Activated CD8-positive, alpha-beta T cell treated with anti-CD3 and anti-CD28 coated beads for 36 hours (primary cell): ENCODE measurements around the gene UTP11. TPM values are rescaled to one million over a fixed set of nuclear protein-coding genes. Genes with fewer than 3 reads are reported as not detected.
A peak's percentile ranks its signal among the peaks of the same experiment; 100 is the strongest.
"Not testable (repeated sequence)": the region's sequence is repeated elsewhere in the genome, so short reads cannot be mapped to it uniquely, and the experiment has no call there.

ENCODE experiments used
- ATAC-seq: fragments of 200-7000 bp; cut with Tn5 transposase; one replicate; pipeline ENCODE4 v1.10.0; 2021; ENCODE audit warnings: mild to moderate bottlenecking, moderate library complexity
- CTCF ChIA-PET: fragments of 350-600 bp; sonication (Branson Sonifier 250); formaldehyde crosslinking; loops from one replicate; lab custom pipeline; 2021; ENCODE audit warnings: antibody characterized with exemption; lab: Charles Lee
- POLR2A ChIA-PET: fragments of 350-600 bp; sonication (Branson Sonifier 250); formaldehyde crosslinking; loops from one replicate; lab custom pipeline; 2021; ENCODE audit warnings: antibody characterized with exemption; lab: Charles Lee
- DNase-seq: peaks from one replicate; pipeline ENCODE4 v3.0.0-alpha.2; 2020
- H3K27ac Mint-ChIP-seq: one replicate; pipeline ENCODE4 v1.8.0; 2021; ENCODE audit warnings: mild to moderate bottlenecking, mixed read lengths
- H3K27me3 Mint-ChIP-seq: one replicate; pipeline ENCODE4 v1.8.0; 2021; ENCODE audit warnings: mixed read lengths
- H3K36me3 Mint-ChIP-seq: one replicate; pipeline ENCODE4 v1.8.0; 2021; ENCODE audit warnings: low read depth, mixed read lengths
- H3K4me1 Mint-ChIP-seq: one replicate; pipeline ENCODE4 v1.8.0; 2021; ENCODE audit warnings: low read depth, mixed read lengths
- H3K4me3 Mint-ChIP-seq: one replicate; pipeline ENCODE4 v1.8.0; 2021; ENCODE audit warnings: mild to moderate bottlenecking, moderate library complexity, mixed read lengths
- H3K9me3 Mint-ChIP-seq: one replicate; pipeline ENCODE4 v1.8.0; 2021; ENCODE audit warnings: mixed read lengths
- CTCF ChIP-seq: fragments of 200-600 bp; IDR thresholded peaks from one replicate; pipeline ENCODE4 v1.8.0; 2022; ENCODE audit warnings: antibody characterized with exemption, mild to moderate bottlenecking
- intact Hi-C: fragments of 100-400 bp; cut with micrococcal nuclease; formaldehyde crosslinking; loops from one replicate; pipeline ENCODE4 v1.10.0; 2022
- total RNA-seq, 2 experiments: library from RNA; stranded (reverse); gene quantifications; one replicate each; pipeline ENCODE4 v1.2.3, GENCODE V29; 2021

The UTP11 gene
- total RNA-seq, result 10 to 100 TPM; 58.1 to 60.6 TPM

GRCh38 chr1:38012363-38013226, at the start of gene UTP11:
TSS of gene UTP11 (plus strand) at chr1:38012734. CDS start at chr1:38012803, 69 bp downstream.
- peak; percentile 94 for DNase-seq
- Mint-ChIP-seq H3K27ac (peak within 1 kb of the TSS; percentile 94), H3K9me3 (no peaks in the 10 kb centered on the region), H3K4me1 (peaks cover 63% of the 10 kb centered on the region), H3K4me3 (peak within 1 kb of the TSS; percentile 87), H3K36me3 (peaks cover 32% of the 10 kb centered on the region), H3K27me3 (no peaks in the 10 kb centered on the region)
- intact Hi-C loops, result loop anchor here (5.0 kb wide), 1 partner anchor 540 kb away; the partner anchor contains the start of gene ZC3H12A
- ChIA-PET CTCF (interaction anchor here (1.1 to 10.4 kb wide), 6 partner anchors 10 to 153 kb away, joined by 3 to 99 read pairs (median 14); partner anchors contain the start of genes MTF1 and SF3A3), POLR2A (interaction anchor here (0.7 to 7.6 kb wide), 8 partner anchors 9 to 538 kb away, joined by 3 to 114 read pairs (median 3); partner anchors contain the start of gene SF3A3)
- ATAC-seq, result peak; percentile 77
- no peak for TF ChIP-seq CTCF

GRCh38 chr1:37964106-37964505, 48.4 kb upstream of the UTP11 start:
- H3K27ac Mint-ChIP-seq, H3K9me3 Mint-ChIP-seq, H3K4me3 Mint-ChIP-seq, ATAC-seq, intact Hi-C loops, H3K4me1 Mint-ChIP-seq, CTCF ChIA-PET, H3K27me3 Mint-ChIP-seq, DNase-seq: not testable (repeated sequence)
- peaks cover 33% of the 10 kb centered on the region for H3K36me3 Mint-ChIP-seq
- POLR2A ChIA-PET, result interaction anchor here (0.9 kb wide), 1 partner anchor 10 kb away, joined by 4 read pairs; no protein-coding TSS in a partner anchor

GRCh38 chr1:37965301-37965700, 47.2 kb upstream of the UTP11 start:
- ChIA-PET POLR2A (no interaction called here), CTCF (interaction anchor here (1.1 kb wide), 1 partner anchor 73 kb away, joined by 3 read pairs; no protein-coding TSS in a partner anchor)
- DNase-seq (no peak), ATAC-seq (no peak)
- Mint-ChIP-seq H3K4me3 (no peak overlapping the region), H3K9me3 (no peaks in the 10 kb centered on the region), H3K36me3 (peaks cover 27% of the 10 kb centered on the region), H3K27ac (no peak overlapping the region), H3K27me3 (no peaks in the 10 kb centered on the region), H3K4me1 (no peaks in the 10 kb centered on the region)
- no peak for TF ChIP-seq CTCF
- intact Hi-C loops, result no loop called here

- DNase-seq, POLR2A ChIA-PET, ATAC-seq, H3K9me3 Mint-ChIP-seq, H3K4me3 Mint-ChIP-seq, intact Hi-C loops, CTCF ChIA-PET, H3K27ac Mint-ChIP-seq, H3K27me3 Mint-ChIP-seq: not testable (repeated sequence)
- peaks cover 18% of the 10 kb centered on the region for H3K4me1 Mint-ChIP-seq
- H3K36me3 Mint-ChIP-seq, result peaks cover 62% of the 10 kb centered on the region
These were observed 38.9 kb upstream of the UTP11 start for GRCh38 chr1:37973684-37974083.

- peaks cover 69% of the 10 kb centered on the region for H3K36me3 Mint-ChIP-seq
- ATAC-seq (no peak), DNase-seq (no peak)
- H3K27me3 Mint-ChIP-seq, result no peaks in the 10 kb centered on the region
- no peak overlapping the region for H3K27ac Mint-ChIP-seq
- ChIA-PET POLR2A (no interaction called here), CTCF (no interaction called here)
- intact Hi-C loops, result no loop called here
- TF ChIP-seq CTCF, result no peak
- no peak overlapping the region for H3K4me3 Mint-ChIP-seq
- H3K9me3 Mint-ChIP-seq, result peaks cover 3% of the 10 kb centered on the region
- H3K4me1 Mint-ChIP-seq, result peaks cover 18% of the 10 kb centered on the region
These were observed 38.0 kb upstream of the UTP11 start for GRCh38 chr1:37974567-37974966.
